Endothelial cell of umbilical vein (primary cell): ENCODE data around the gene GALNT17.

ENCODE experiments used
- EZH2 ChIP-seq: IDR thresholded peaks from 2 replicates; pipeline ENCODE4 v1.6.1; 2012; ENCODE audit warnings: borderline replicate concordance, low read depth, mild to moderate bottlenecking, moderate library complexity, low read length, inconsistent platforms; ENCODE audit not compliant: severe bottlenecking
- GATA2 ChIP-seq: IDR thresholded peaks from 2 replicates; pipeline ENCODE4 v1.7.0; 2011; ENCODE audit warnings: low read depth, mild to moderate bottlenecking, moderate library complexity, mixed read lengths, low read length; ENCODE audit not compliant: insufficient read length, insufficient read depth
- JUN ChIP-seq: IDR thresholded peaks from 2 replicates; pipeline ENCODE4 v1.6.1; 2011; ENCODE audit warnings: borderline replicate concordance, low read depth; ENCODE audit not compliant: insufficient read length, insufficient read depth
- MAX ChIP-seq: IDR thresholded peaks from 2 replicates; pipeline ENCODE4 v1.6.1; 2011; ENCODE audit not compliant: insufficient read depth, insufficient read length
- POLR2A ChIP-seq: IDR thresholded peaks from 2 replicates; pipeline ENCODE4 v1.6.1; 2012; ENCODE audit warnings: low read depth, mild to moderate bottlenecking, control low read depth, low read length
- POLR2AphosphoS5 ChIP-seq: IDR thresholded peaks from 2 replicates; pipeline ENCODE4 v1.6.1; 2012; ENCODE audit warnings: low read depth, mild to moderate bottlenecking, control low read depth, low read length, moderate library complexity; ENCODE audit not compliant: insufficient read depth
- TF ChIP-seq, protein P1 (sequence below), 2 donors: IDR thresholded peaks; 1 replicate in 1 of 2; 2 replicates in 1 of 2; pipeline ENCODE4 v1.5.1; 2011; ENCODE audit warnings: low read length in 2 of 2, mild to moderate bottlenecking in 2 of 2, moderate library complexity in 2 of 2, control low read depth in 1 of 2, inconsistent platforms in 1 of 2, low read depth in 1 of 2; ENCODE audit not compliant: insufficient read depth in 1 of 2; ENCODE audit errors: extremely low read depth in 1 of 2

DNA sequence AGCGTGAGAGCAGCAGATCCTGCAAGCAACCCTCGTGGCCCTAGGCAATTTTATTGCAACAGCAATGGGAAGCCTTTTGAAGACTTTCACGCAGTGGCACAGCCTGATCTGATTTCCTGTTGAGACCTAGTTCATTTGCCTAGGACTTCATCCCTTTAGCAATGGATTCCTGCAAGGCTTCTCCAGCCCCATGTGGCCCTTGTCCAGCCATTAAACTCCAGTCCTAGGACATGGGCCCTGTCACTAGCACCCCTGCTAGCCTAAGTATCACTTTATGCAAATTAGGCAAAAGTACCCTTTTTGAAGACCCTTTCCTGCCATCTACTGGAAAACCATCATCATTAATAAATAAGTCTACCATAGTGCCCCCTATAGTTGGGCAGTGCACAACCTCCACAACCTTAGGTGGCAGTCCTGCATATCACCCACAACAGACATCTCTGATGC is 379.4 kb downstream of the GALNT17 start:
- TF ChIP-seq, protein P1, sequence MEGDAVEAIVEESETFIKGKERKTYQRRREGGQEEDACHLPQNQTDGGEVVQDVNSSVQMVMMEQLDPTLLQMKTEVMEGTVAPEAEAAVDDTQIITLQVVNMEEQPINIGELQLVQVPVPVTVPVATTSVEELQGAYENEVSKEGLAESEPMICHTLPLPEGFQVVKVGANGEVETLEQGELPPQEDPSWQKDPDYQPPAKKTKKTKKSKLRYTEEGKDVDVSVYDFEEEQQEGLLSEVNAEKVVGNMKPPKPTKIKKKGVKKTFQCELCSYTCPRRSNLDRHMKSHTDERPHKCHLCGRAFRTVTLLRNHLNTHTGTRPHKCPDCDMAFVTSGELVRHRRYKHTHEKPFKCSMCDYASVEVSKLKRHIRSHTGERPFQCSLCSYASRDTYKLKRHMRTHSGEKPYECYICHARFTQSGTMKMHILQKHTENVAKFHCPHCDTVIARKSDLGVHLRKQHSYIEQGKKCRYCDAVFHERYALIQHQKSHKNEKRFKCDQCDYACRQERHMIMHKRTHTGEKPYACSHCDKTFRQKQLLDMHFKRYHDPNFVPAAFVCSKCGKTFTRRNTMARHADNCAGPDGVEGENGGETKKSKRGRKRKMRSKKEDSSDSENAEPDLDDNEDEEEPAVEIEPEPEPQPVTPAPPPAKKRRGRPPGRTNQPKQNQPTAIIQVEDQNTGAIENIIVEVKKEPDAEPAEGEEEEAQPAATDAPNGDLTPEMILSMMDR (IDR thresholded peaks at IDR 0.05; ENCODE audit: extremely low read depth in 1 of 2, insufficient read depth in 1 of 2, low read depth in 1 of 2, low read length in 2 of 2): no peak
- TF ChIP-seq EZH2 (no peak), POLR2A (no peak), POLR2AphosphoS5 (no peak), JUN (no peak), MAX (no peak), GATA2 (no peak)
